Subcutaneous adipose tissue (tissue), 4 donors: ENCODE results near the gene FOXP1. TPM values are rescaled to one million over a fixed set of nuclear protein-coding genes. Genes with fewer than 3 reads are reported as not detected.

Experiments
- total RNA-seq, 4 donors: library from RNA; depleted of rRNA; stranded (reverse); fragments of >200 nt; gene quantifications; one replicate each; pipeline ENCODE4 v1.1.0, GENCODE V29; 2016
- TF ChIP-seq, protein P1 (sequence below): fragments of 450-650 bp; IDR thresholded peaks from one replicate; pipeline ENCODE4 v1.5.1; 2016; ENCODE audit warnings: low read depth, mild to moderate bottlenecking, control low read depth, antibody characterized with exemption, moderate library complexity

The FOXP1 gene
- total RNA-seq, 4 donors from 2014 or later = 70.5 to 96.7 (median 88.0) TPM

DNA sequence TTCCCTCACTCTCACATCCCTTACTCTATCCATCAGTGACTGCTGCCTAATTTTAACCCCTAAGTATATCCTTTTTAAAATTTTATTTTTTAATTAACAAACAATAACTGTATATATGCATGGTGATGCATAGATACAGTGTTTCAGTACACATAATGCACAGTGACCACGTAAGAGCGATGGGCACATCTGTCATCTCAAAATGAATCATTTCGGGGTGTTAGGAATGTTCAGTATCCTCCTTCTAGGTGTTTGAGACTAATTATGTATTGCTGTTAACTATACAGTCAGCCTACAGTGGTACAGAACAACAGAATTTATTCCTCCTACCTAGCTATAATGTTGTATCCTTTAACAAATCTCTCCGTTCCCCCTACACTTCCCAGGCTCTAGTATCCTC lies 307.0 kb downstream of the FOXP1 start:
- TF ChIP-seq, protein P1, sequence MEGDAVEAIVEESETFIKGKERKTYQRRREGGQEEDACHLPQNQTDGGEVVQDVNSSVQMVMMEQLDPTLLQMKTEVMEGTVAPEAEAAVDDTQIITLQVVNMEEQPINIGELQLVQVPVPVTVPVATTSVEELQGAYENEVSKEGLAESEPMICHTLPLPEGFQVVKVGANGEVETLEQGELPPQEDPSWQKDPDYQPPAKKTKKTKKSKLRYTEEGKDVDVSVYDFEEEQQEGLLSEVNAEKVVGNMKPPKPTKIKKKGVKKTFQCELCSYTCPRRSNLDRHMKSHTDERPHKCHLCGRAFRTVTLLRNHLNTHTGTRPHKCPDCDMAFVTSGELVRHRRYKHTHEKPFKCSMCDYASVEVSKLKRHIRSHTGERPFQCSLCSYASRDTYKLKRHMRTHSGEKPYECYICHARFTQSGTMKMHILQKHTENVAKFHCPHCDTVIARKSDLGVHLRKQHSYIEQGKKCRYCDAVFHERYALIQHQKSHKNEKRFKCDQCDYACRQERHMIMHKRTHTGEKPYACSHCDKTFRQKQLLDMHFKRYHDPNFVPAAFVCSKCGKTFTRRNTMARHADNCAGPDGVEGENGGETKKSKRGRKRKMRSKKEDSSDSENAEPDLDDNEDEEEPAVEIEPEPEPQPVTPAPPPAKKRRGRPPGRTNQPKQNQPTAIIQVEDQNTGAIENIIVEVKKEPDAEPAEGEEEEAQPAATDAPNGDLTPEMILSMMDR = no peak

DNA sequence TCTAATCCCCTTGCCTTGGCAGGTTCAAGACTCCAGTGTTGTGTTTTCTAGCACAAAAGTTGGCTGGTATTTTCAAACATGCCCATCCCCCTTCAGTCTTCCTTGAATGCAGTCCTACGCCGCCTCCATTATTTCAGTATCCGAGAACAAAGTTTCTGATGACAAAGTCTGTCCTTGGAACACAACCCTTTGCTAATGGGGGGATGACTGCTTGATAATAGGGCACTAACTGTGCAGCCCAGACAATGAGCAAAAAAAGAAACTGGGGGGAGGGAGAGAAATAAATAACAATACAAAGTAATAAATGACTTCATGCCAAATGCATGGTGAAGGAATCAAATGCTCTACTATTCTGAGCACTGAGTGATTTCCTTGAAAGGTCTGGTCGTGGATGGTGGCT lies 310.1 kb downstream of the FOXP1 start:
- TF ChIP-seq, protein P1 = no peak

DNA sequence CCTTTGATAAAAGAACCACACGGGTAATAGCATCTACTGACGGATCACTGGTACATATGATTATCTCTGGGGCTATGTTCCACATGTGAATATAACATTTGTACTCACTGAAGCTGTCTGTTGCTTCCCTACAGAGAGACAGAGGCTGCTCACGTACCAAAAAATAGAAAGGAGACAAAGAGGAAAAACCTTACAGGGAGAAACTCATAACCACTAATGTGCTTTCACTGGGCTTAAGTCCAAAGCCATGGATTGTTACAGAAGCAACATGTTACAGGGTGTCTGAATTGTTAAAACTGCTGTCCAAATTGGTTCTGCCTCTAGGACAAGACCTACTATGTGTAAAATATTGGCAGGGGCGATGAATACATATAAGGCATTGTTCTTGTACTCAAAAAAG lies 311.9 kb downstream of the FOXP1 start:
- TF ChIP-seq, protein P1 = no peak

GRCh38 chr3:71269906-71270305 lies 313.6 kb downstream of the FOXP1 start:
- TF ChIP-seq, protein P1 = no peak

- TF ChIP-seq, protein P1 = no peak
Observed at GRCh38 chr3:71268462-71268999, 315.0 kb downstream of the FOXP1 start.

DNA sequence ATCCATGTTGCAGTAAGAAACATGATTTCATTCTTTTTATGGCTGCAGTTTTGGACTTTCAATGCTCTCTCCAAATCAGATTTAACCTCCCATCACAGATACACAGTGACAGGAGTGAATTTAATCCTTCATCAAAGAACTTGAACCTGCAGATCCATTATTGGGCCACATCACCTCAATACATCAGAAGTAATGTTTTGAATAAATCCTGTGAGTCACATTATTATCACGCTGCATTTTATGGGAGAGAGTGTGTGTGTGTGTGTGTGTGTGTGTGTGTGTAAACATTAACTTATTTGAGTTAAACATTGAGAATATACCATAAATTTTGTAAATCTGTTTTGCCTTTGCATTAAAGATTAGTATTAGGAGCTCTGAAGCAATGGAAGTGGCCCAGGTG lies 316.7 kb downstream of the FOXP1 start:
- TF ChIP-seq, protein P1 = no peak

GRCh38 chr3:71265365-71265915 lies 318.1 kb downstream of the FOXP1 start:
- TF ChIP-seq, protein P1 = no peak
